CD4-positive, alpha-beta T cell treated with Interleukin-1 beta for 1 hour (primary cell): ENCODE measurements around the gene FBN2.
"Not testable (repeated sequence)": the region's sequence is repeated elsewhere in the genome, so short reads cannot be mapped to it uniquely, and the experiment has no call there.

Source experiments
- DNase-seq, 2 donors: peaks; one replicate each; pipeline ENCODE4 v3.0.0-alpha.2; 2020 to 2022

Gene FBN2

DNA sequence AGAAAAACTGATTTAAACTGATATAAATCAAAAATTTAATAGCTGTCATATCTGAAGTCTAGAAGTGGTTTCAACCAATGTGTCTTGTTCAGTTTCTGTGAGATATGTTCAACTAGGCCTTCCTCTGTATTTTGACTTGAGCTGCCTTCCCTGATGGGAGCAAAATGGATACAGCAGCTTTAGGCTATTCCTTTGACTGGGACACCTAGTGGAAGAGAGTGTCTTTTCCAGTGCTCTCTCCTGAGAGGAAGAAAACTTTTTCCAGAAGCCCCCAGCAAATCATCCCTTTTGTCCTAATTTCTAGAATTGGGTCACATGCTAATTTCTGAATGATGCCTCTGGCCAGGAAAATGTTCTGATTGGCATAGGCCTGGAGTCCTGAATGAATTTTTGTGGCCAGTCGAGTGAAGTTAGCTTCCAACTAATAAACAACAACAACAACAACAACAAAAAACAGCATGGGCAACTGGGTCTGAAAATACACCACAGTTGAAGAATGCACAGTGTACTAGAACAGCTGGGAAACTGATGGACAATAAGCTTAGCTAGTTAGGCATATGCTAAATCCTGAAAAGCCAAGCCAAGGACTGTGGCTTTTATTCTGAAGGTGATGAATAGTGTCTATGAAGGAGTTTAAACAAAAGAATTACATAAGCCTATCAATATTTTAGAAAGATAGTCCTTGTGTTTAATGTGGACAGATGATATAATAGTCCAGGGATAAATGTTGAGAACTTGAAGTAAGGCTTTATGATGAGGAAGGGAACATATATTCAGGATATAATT lies 125.7 kb downstream of the FBN2 start:
- DNase-seq: no peak

DNA sequence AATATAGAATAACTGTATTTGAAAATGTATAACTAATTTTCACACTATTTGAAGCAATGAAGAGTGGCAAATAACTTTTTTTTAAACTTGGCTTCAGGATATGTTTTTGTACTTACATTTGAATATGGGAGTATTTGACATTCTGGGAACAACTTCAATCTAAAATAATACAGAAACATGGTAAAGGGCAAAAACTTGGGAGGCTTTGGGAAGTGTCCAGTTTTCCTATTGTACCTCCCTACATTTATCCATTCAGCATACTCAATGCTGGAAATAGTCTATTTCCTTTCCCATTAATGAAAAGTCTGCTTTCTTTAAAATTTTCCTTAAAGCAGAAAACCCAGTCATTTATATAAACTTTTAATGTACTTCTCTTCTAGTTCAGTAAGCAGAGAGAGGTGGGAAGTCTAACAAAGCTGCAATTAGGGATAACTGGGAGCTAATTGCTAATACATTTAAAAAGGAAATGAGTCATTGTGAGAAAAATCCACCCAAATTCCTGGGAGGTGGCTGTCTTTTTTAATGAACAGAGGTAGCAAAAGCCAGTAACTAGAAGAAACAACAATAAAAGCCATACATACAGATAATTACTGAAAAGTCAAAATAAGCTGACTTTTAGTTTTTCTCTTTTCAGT lies 128.8 kb downstream of the FBN2 start:
- no peak for DNase-seq

- no peak for DNase-seq
Measured at GRCh38 chr5:128408622-128409021, 129.4 kb downstream of the FBN2 start.

GRCh38 chr5:128407944-128408343 lies 130.1 kb downstream of the FBN2 start:
- DNase-seq: no peak

DNA sequence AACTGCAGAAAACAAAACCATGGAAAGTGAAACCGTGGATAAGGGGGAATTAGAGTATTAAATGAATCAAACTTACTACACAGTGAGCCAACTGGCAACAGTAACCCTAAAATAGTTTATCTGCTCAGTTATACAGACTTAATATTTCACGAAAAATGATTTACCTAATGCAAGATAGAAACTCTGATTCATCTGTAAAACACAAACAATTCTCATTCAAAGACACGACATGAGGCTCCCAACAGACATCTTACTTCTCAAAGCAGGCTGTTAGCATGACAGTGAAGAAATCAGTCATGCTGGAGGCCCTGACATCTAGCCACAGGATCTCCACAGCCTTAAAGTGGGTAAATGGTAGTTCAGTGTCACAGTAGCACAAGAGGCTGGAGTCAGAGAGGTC lies 131.2 kb downstream of the FBN2 start:
- DNase-seq: no peak

DNA sequence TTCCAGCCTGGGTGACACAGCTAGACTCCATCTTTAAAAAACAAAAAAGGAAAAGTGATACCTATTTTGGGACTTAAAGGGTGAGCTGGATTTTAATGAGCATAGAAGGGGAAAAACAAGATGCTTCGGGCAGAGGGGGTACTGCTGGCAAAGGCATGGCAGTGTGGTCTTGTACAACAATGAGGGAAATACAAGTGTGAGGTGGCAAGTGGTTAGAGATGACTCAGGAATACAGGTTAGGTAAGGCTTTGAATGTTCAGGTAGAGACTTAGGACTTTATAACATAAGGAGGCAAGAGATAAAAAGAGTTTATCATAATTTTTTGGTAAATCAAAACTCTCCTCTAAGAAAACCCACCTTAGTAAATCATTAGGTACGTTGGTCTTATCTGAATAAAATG lies 132.9 kb downstream of the FBN2 start:
- no peak for DNase-seq

DNA sequence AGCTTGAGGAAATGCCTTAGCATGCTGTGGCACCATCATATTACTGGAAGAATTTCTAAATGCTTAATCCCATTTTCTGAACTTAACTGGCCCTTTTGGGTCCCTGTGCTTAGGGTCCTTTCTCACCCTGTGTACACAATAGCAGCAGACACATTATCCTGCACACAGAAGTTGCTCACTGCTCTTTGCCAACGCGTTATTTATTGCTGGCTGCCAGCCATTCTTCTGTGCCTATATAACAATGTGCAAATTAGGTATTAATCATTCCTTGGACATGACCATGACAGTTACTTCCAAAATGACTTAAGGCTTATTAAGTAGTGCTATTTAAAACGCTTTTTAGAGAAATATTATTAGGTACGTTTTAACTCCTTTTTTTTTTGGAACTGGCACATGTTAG lies 134.7 kb downstream of the FBN2 start:
- no peak for DNase-seq

DNA sequence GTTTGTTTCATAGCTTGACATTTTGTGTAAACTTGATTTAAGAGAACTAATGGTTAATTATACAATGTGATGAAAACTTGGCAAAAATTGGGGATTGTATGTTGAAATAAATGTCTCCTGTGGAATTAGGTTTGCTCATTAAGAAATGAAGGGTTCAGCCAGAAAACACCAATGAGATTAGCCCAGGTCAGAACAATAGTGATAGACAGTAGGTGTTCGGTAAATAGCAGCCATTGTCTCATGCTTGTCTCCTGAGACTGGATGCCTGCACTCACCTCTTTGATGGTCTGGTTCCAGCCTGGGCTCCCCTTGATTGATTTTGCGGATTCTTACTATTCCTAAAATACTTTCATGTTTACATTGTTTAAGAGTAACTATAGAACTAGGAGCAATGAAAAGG lies 135.5 kb downstream of the FBN2 start:
- no peak for DNase-seq

- not testable (repeated sequence) for DNase-seq
Measured at GRCh38 chr5:128400766-128401165, 137.3 kb downstream of the FBN2 start.

- DNase-seq: no peak
Measured at GRCh38 chr5:128399111-128399510, 138.9 kb downstream of the FBN2 start.

DNA sequence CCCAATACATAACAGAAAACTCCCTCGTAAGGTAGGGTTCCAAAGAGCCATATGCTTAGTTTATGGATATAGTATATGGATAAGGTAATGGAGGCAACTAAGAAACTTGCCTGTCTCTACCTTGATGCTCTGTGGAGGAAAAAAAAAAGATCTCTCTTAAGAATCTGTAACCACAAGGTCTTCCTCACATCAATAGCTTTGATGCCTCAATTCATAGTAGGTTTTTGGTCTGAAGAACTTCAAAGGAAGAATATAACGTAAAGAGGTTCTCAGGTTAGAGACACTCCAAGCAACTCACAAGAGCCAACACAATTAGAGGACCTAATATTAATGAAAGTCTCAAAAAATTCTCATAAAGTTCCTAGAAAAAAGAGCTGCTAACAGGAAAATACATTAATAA lies 140.2 kb downstream of the FBN2 start:
- no peak for DNase-seq

- no peak for DNase-seq
Measured at GRCh38 chr5:128395073-128395472, 143.0 kb downstream of the FBN2 start.

GRCh38 chr5:128384068-128384467 lies 154.0 kb downstream of the FBN2 start:
- DNase-seq: no peak

- no peak for DNase-seq
Measured at GRCh38 chr5:128380337-128380736, 157.7 kb downstream of the FBN2 start.

- no peak for DNase-seq
Measured at GRCh38 chr5:128378632-128379031, 159.4 kb downstream of the FBN2 start.

DNA sequence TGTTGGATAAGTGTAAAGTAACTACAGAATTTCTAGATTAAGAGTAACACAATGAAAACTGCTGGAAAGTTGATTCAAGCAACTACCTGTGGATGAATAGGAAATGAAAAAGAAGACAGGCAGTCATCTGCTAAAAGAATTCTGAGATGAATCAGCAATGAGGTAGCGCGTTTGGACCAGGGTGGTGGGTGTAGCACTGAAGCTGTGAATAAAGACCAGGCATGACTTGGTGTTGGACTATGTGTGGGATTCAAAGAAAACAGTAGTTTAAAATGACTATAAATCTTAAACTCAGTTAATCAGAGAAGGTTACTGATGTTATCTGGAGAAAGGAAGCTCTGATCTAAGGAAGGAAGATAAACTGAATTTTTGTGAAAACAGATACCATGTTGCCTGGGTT lies 159.8 kb downstream of the FBN2 start:
- no peak for DNase-seq

GRCh38 chr5:128376577-128376976 lies 161.5 kb downstream of the FBN2 start:
- no peak for DNase-seq

DNA sequence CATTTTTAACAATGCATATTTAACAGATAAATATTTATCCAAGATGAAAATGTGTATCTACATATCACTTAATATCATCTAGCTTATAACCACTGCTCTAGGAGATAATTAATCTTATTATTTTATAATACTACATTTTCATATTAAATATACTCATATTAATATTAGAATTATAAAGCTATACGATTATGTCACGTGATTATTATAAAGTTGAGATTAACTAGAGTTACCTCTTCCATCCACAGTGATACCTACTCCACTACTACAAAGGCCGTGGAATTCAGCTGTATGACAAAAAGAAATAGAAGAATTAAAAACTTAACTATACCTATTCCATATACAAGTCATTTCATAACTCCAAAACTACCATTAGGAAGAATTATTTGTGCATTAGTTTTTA lies 171.9 kb downstream of the FBN2 start:
- DNase-seq: no peak

DNA sequence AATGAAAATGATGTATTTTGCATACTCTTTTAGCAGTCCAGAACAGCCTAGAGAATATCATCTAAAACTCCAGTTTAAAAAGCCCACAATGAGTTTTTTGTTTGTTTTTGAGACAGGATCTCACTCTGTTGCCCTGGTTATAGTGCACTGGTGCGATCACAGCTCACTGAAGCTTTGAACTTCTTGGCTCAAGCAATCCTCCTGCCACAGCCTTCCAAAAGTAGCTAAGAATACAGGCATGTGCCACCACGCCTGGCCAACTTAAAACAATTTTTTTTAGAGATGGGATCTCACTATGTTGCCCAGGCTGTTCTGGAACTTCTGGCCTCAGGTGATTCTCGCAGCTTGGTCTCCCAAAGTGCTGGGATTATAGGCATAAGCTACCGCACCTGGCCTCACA lies 175.7 kb downstream of the FBN2 start:
- DNase-seq: no peak

DNA sequence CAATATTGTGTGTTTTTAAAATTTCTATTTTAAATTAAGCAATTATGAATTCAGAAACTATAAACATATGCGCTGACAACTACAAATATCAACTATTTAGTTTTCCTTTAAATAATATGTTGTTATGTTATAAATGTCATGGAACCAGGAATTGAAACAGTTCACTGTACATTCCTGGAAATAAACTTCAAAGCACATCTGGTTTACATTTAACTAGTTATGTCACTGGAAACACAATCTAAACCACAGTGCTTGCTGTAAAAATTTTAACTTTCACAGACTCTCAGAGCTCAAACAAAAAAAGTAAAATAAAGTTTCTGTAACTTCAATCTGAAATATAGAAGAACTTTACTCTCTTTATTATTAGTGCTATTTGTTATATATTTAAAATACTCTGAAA lies 179.2 kb downstream of the FBN2 start:
- no peak for DNase-seq

- DNase-seq: no peak
Measured at GRCh38 chr5:128357226-128357625, 180.8 kb downstream of the FBN2 start.

GRCh38 chr5:128355961-128356360 lies 182.1 kb downstream of the FBN2 start:
- DNase-seq: no peak

GRCh38 chr5:128353441-128354107 lies 184.5 kb downstream of the FBN2 start:
- no peak for DNase-seq

- no peak for DNase-seq
Measured at GRCh38 chr5:128350705-128351104, 187.3 kb downstream of the FBN2 start.
